HCT116 (cell line): Measurements from ENCODE around the gene KSR2. TPM values are rescaled to one million over a fixed set of nuclear protein-coding genes. Genes with fewer than 3 reads are reported as not detected.

ENCODE experiments used
- ATAC-seq: fragments of 200-7000 bp; cut with Tn5 transposase; 2 replicates; pipeline ENCODE4 v1.9.1; 2020; ENCODE audit warnings: mild to moderate bottlenecking, moderate library complexity
- BruUV-seq: library from RNA; stranded (reverse); fragments of 400-500 nt; replicated peaks from 2 replicates; lab custom pipeline; 2021; lab: Mats Ljungman, UMichigan
- CTCF ChIA-PET: fragments of 300-600 bp; sonication (Branson Sonifier 250); formaldehyde crosslinking; loops from one replicate; lab custom pipeline; 2021; ENCODE audit warnings: antibody characterized with exemption; lab: Charles Lee
- POLR2A ChIA-PET: fragments of 300-600, 350-600 bp; sonication (Branson Sonifier 250); formaldehyde crosslinking; loops from one replicate; lab custom pipeline; 2021; ENCODE audit warnings: antibody characterized with exemption; lab: Charles Lee
- RAD21 ChIA-PET, 2 experiments: fragments of 300-600 bp; sonication (Branson Sonifier 250); formaldehyde crosslinking; loops; one replicate each; lab custom pipeline; 2023; ENCODE audit warnings: low total read pairs in 2 of 2; ENCODE audit not compliant: uncharacterized antibody in 2 of 2, unreplicated experiment in 2 of 2, low non-redundant PET in 1 of 2; lab: Charles Lee
- DNase-seq: peaks from one replicate; pipeline ENCODE4 v3.0.0-alpha.2; 2010; ENCODE audit warnings: low read depth, low spot score
- H2AFZ ChIP-seq: fragments of 200-600 bp; shearing (Covaris generic), sonication (generic); 2 replicates; pipeline ENCODE4 v1.6.1; 2017; ENCODE audit warnings: low read depth, mixed run types, mixed read lengths, antibody characterized with exemption, low read length; ENCODE audit not compliant: poor library complexity, severe bottlenecking
- H3K27ac ChIP-seq: 2 replicates; pipeline ENCODE4 v1.5.1; 2012; ENCODE audit warnings: low read depth, low read length
- H3K27me3 ChIP-seq: fragments of 200-600 bp; sonication (generic); 2 replicates; pipeline ENCODE4 v1.6.1; 2016; ENCODE audit warnings: mixed run types, low read length, mixed read lengths; ENCODE audit not compliant: insufficient read depth
- H3K36me3 ChIP-seq, 2 experiments: fragments of 200-500 bp in 1 of 2; fragments of 200-600 bp in 1 of 2; sonication (Bioruptor generic) in 1 of 2; sonication (generic) in 1 of 2; 2 replicates each; pipeline versions ENCODE4 v1.5.1 to v1.6.1; 2014 to 2016; ENCODE audit warnings: low read length in 2 of 2, inconsistent platforms in 1 of 2, mixed read lengths in 1 of 2, mixed run types in 1 of 2; ENCODE audit not compliant: insufficient read depth in 2 of 2, control insufficient read depth in 1 of 2
- H3K4me1 ChIP-seq, 2 experiments: fragments of 200-600 bp in 1 of 2; sonication (generic) in 1 of 2; 2 replicates each; pipeline versions ENCODE4 v1.5.1 to v1.6.1; 2012 to 2017; ENCODE audit warnings: low read length in 2 of 2, inconsistent platforms in 1 of 2, mild to moderate bottlenecking in 1 of 2, mixed read lengths in 1 of 2, mixed run types in 1 of 2, moderate library complexity in 1 of 2; ENCODE audit not compliant: insufficient read depth in 2 of 2, control insufficient read depth in 1 of 2
- H3K4me2 ChIP-seq: fragments of 200-600 bp; sonication (generic); 2 replicates; pipeline ENCODE4 v1.6.1; 2017; ENCODE audit warnings: mixed run types, low read length, mixed read lengths
- H3K4me3 ChIP-seq, 2 experiments: fragments of 200-600 bp in 1 of 2; sonication (generic) in 1 of 2; replicated peaks in 1 of 2; 2 replicates each; pipeline ENCODE4 v1.5.1; 2011 to 2016; ENCODE audit warnings: low read length in 2 of 2, control low read depth in 1 of 2, low read depth in 1 of 2, mild to moderate bottlenecking in 1 of 2, mixed read lengths in 1 of 2, mixed run types in 1 of 2
- H3K79me2 ChIP-seq: fragments of 200-600 bp; sonication (generic); 2 replicates; pipeline ENCODE4 v1.6.1; 2017; ENCODE audit warnings: mild to moderate bottlenecking, mixed run types, low read length, moderate library complexity, mixed read lengths; ENCODE audit not compliant: insufficient read depth
- H3K9ac ChIP-seq: fragments of 200-600 bp; sonication (generic); 2 replicates; pipeline ENCODE4 v1.6.1; 2016; ENCODE audit warnings: low read length, mixed read lengths
- H3K9me2 ChIP-seq: fragments of 200-600 bp; sonication (generic), shearing (Covaris generic); 2 replicates; pipeline ENCODE4 v1.6.1; 2017; ENCODE audit warnings: mixed run types, mild to moderate bottlenecking, moderate library complexity; ENCODE audit not compliant: insufficient read depth
- H3K9me3 ChIP-seq, 2 experiments: fragments of 200-500 bp in 1 of 2; fragments of 200-600 bp in 1 of 2; sonication (Bioruptor generic) in 1 of 2; sonication (generic) in 1 of 2; 2 replicates each; pipeline ENCODE4 v1.6.1; 2014 to 2017; ENCODE audit warnings: low read length in 2 of 2, mixed read lengths in 2 of 2, inconsistent platforms in 1 of 2, low read depth in 1 of 2, mild to moderate bottlenecking in 1 of 2, mixed run types in 1 of 2, moderate library complexity in 1 of 2; ENCODE audit not compliant: control insufficient read depth in 1 of 2, insufficient read depth in 1 of 2
- H4K20me1 ChIP-seq: fragments of 200-600 bp; sonication (generic), shearing (Covaris generic); 2 replicates; pipeline ENCODE4 v1.6.1; 2017; ENCODE audit warnings: mixed run types, mild to moderate bottlenecking, moderate library complexity; ENCODE audit not compliant: insufficient read depth
- CBX3 ChIP-seq: IDR thresholded peaks from 2 replicates; pipeline ENCODE4 v1.6.1; 2012; ENCODE audit warnings: low read depth
- EZH2 ChIP-seq: fragments of 200-600 bp; sonication (generic); IDR thresholded peaks from 2 replicates; pipeline ENCODE4 v1.6.1; 2017; ENCODE audit warnings: antibody characterized with exemption, mixed run types
- EZH2phosphoT487 ChIP-seq: fragments of 200-600 bp; IDR thresholded peaks from 2 replicates; pipeline ENCODE4 v1.6.1; 2018; ENCODE audit warnings: antibody characterized with exemption, borderline replicate concordance
- JUND ChIP-seq: IDR thresholded peaks from 2 replicates; pipeline ENCODE4 v1.6.1; 2012
- POLR2A ChIP-seq: IDR thresholded peaks from 2 replicates; pipeline ENCODE4 v1.7.0; 2011; ENCODE audit warnings: borderline replicate concordance; ENCODE audit not compliant: insufficient read depth, insufficient read length; ENCODE audit errors: extremely low read depth
- POLR2AphosphoS5 ChIP-seq: IDR thresholded peaks from 2 replicates; pipeline ENCODE4 v1.6.1; 2011; ENCODE audit warnings: mild to moderate bottlenecking, low read depth, low read length, moderate library complexity
- RAD21 ChIP-seq: IDR thresholded peaks from 2 replicates; pipeline ENCODE4 v1.6.1; 2012; ENCODE audit warnings: low read depth, mild to moderate bottlenecking
- SIN3A ChIP-seq: IDR thresholded peaks from 2 replicates; pipeline ENCODE4 v1.6.1; 2012; ENCODE audit warnings: low read depth
- SP1 ChIP-seq: IDR thresholded peaks from 2 replicates; pipeline ENCODE4 v1.6.1; 2012; ENCODE audit warnings: low read depth
- SRF ChIP-seq: IDR thresholded peaks from 2 replicates; pipeline ENCODE4 v1.6.1; 2012; ENCODE audit warnings: low read depth
- TCF7L2 ChIP-seq: IDR thresholded peaks from 2 replicates; pipeline ENCODE4 v1.7.0; 2011; ENCODE audit warnings: borderline replicate concordance, inconsistent platforms; ENCODE audit not compliant: insufficient read depth, insufficient read length; ENCODE audit errors: extremely low read depth
- YY1 ChIP-seq: IDR thresholded peaks from 2 replicates; pipeline ENCODE4 v1.6.1; 2011; ENCODE audit warnings: low read length, low read depth, moderate library complexity, mild to moderate bottlenecking; ENCODE audit not compliant: insufficient replicate concordance; ENCODE audit errors: extremely low read depth
- ZFX ChIP-seq: fragments of 450-650 bp; IDR thresholded peaks from 2 replicates; pipeline ENCODE4 v1.6.1; 2017
- ZNF274 ChIP-seq: fragments of 200-500 bp; sonication (Bioruptor generic); IDR thresholded peaks from 2 replicates; pipeline ENCODE4 v1.6.1; 2014; ENCODE audit warnings: mild to moderate bottlenecking, low read depth, low read length, inconsistent platforms
- intact Hi-C: fragments of 100-400 bp; cut with micrococcal nuclease; formaldehyde crosslinking; loops from 2 replicates; pipeline ENCODE4 v1.10.0; 2022
- total RNA-seq: library from RNA; stranded (reverse); gene quantifications from one replicate; pipeline ENCODE4 v1.2.1, GENCODE V29; 2021; ENCODE audit not compliant: unreplicated experiment
- TF ChIP-seq, protein P1 (sequence below): IDR thresholded peaks from 2 replicates; pipeline ENCODE4 v1.6.1; 2012
- TF ChIP-seq, protein P2 (sequence below), 3 experiments: fragments of 200-600 bp in 1 of 3; sonication (generic) in 1 of 3; IDR thresholded peaks in 2 of 3; conservative IDR thresholded peaks in 1 of 3; 2 replicates each; pipeline ENCODE4 v1.5.1; 2012 to 2017; ENCODE audit warnings: low read depth in 2 of 3, low read length in 2 of 3, antibody characterized with exemption in 1 of 3, borderline replicate concordance in 1 of 3, control low read depth in 1 of 3, mild to moderate bottlenecking in 1 of 3, mixed read lengths in 1 of 3, mixed run types in 1 of 3, moderate library complexity in 1 of 3; ENCODE audit not compliant: insufficient read depth in 1 of 3
- TF ChIP-seq, protein P3 (sequence below): IDR thresholded peaks from 2 replicates; pipeline ENCODE4 v1.6.1; 2011; ENCODE audit warnings: mild to moderate bottlenecking, low read length, moderate library complexity; ENCODE audit not compliant: insufficient replicate concordance; ENCODE audit errors: extremely low read depth
- TF ChIP-seq, protein P4 (sequence below): IDR thresholded peaks from 2 replicates; pipeline ENCODE4 v1.6.1; 2012; ENCODE audit warnings: low read depth
- TF ChIP-seq, protein P5 (sequence below): IDR thresholded peaks from 2 replicates; pipeline ENCODE4 v1.6.1; 2012

The KSR2 gene
- total RNA-seq, 1 experiment from 2014 or later, result 10.1 TPM

DNA sequence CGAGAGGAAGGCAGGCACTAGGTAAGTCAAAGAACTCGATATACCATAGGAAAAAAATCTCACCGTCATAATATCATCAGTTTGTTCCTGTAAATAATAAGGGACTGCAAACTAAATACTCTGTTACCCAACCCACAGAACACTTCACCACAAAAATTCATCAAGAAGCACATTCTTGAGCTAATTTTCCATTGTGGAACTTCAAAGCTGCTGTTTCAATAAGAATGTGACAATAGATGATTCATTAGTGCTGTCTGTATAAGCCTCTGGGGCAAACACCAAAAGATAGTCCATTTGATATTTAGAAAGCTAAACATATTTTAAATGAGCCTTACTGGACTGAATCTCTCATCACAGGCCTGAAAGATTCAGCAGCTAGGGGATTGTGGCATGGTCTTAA lies 219.4 kb downstream of the KSR2 start:
- no peak overlapping the region for H3K4me3 ChIP-seq
- no peaks in the 10 kb centered on the region for H4K20me1 ChIP-seq
- H3K9me3 ChIP-seq, result no peaks in the 10 kb centered on the region
- intact Hi-C loops, result no loop called here
- no peaks in the 10 kb centered on the region for H3K79me2 ChIP-seq
- no peak overlapping the region for H3K27ac ChIP-seq
- H3K4me1 ChIP-seq, result no peaks in the 10 kb centered on the region
- no peak for DNase-seq
- no peak overlapping the region for H2AFZ ChIP-seq
- no peaks in the 10 kb centered on the region for H3K9me2 ChIP-seq
- no peak overlapping the region for H3K9ac ChIP-seq
- CTCF ChIA-PET, result no interaction called here
- no peaks in the 10 kb centered on the region for H3K27me3 ChIP-seq
- ATAC-seq, result no peak
- H3K4me2 ChIP-seq, result no peak overlapping the region
- POLR2A ChIA-PET, result no interaction called here
- RAD21 ChIA-PET, result no interaction called here
- TF ChIP-seq ZNF274 (no peak), SIN3A (no peak), JUND (no peak), SP1 (no peak), CBX3 (no peak), TCF7L2 (no peak), YY1 (no peak), POLR2AphosphoS5 (no peak), RAD21 (no peak), ZFX (no peak), POLR2A (no peak), SRF (no peak), EZH2 (no peak), EZH2phosphoT487 (no peak)
- TF ChIP-seq, protein P1, sequence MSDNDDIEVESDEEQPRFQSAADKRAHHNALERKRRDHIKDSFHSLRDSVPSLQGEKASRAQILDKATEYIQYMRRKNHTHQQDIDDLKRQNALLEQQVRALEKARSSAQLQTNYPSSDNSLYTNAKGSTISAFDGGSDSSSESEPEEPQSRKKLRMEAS, result no peak
- TF ChIP-seq, protein P2, sequence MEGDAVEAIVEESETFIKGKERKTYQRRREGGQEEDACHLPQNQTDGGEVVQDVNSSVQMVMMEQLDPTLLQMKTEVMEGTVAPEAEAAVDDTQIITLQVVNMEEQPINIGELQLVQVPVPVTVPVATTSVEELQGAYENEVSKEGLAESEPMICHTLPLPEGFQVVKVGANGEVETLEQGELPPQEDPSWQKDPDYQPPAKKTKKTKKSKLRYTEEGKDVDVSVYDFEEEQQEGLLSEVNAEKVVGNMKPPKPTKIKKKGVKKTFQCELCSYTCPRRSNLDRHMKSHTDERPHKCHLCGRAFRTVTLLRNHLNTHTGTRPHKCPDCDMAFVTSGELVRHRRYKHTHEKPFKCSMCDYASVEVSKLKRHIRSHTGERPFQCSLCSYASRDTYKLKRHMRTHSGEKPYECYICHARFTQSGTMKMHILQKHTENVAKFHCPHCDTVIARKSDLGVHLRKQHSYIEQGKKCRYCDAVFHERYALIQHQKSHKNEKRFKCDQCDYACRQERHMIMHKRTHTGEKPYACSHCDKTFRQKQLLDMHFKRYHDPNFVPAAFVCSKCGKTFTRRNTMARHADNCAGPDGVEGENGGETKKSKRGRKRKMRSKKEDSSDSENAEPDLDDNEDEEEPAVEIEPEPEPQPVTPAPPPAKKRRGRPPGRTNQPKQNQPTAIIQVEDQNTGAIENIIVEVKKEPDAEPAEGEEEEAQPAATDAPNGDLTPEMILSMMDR (IDR thresholded peaks at IDR 0.05 in 2 of 3, conservative IDR thresholded peaks at IDR 0.05 in 1 of 3; ENCODE audit: borderline replicate concordance in 1 of 3, insufficient read depth in 1 of 3, low read depth in 2 of 3, low read length in 2 of 3), result no peak
- TF ChIP-seq, protein P3, sequence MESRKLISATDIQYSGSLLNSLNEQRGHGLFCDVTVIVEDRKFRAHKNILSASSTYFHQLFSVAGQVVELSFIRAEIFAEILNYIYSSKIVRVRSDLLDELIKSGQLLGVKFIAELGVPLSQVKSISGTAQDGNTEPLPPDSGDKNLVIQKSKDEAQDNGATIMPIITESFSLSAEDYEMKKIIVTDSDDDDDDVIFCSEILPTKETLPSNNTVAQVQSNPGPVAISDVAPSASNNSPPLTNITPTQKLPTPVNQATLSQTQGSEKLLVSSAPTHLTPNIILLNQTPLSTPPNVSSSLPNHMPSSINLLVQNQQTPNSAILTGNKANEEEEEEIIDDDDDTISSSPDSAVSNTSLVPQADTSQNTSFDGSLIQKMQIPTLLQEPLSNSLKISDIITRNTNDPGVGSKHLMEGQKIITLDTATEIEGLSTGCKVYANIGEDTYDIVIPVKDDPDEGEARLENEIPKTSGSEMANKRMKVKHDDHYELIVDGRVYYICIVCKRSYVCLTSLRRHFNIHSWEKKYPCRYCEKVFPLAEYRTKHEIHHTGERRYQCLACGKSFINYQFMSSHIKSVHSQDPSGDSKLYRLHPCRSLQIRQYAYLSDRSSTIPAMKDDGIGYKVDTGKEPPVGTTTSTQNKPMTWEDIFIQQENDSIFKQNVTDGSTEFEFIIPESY, result no peak
- TF ChIP-seq, protein P4, sequence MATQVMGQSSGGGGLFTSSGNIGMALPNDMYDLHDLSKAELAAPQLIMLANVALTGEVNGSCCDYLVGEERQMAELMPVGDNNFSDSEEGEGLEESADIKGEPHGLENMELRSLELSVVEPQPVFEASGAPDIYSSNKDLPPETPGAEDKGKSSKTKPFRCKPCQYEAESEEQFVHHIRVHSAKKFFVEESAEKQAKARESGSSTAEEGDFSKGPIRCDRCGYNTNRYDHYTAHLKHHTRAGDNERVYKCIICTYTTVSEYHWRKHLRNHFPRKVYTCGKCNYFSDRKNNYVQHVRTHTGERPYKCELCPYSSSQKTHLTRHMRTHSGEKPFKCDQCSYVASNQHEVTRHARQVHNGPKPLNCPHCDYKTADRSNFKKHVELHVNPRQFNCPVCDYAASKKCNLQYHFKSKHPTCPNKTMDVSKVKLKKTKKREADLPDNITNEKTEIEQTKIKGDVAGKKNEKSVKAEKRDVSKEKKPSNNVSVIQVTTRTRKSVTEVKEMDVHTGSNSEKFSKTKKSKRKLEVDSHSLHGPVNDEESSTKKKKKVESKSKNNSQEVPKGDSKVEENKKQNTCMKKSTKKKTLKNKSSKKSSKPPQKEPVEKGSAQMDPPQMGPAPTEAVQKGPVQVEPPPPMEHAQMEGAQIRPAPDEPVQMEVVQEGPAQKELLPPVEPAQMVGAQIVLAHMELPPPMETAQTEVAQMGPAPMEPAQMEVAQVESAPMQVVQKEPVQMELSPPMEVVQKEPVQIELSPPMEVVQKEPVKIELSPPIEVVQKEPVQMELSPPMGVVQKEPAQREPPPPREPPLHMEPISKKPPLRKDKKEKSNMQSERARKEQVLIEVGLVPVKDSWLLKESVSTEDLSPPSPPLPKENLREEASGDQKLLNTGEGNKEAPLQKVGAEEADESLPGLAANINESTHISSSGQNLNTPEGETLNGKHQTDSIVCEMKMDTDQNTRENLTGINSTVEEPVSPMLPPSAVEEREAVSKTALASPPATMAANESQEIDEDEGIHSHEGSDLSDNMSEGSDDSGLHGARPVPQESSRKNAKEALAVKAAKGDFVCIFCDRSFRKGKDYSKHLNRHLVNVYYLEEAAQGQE, result no peak
- TF ChIP-seq, protein P5, sequence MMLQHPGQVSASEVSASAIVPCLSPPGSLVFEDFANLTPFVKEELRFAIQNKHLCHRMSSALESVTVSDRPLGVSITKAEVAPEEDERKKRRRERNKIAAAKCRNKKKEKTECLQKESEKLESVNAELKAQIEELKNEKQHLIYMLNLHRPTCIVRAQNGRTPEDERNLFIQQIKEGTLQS, result no peak
- no peaks in the 10 kb centered on the region; a peak in 1 of 4 replicates for H3K36me3 ChIP-seq
- no TSS peak for BruUV-seq
